ENCODE results near the gene GPR151.
"Not testable (repeated sequence)": the region's sequence is repeated elsewhere in the genome, so short reads cannot be mapped to it uniquely, and the experiment has no call there.

Gene GPR151

GRCh38 chr5:146516151-146516475 is at the start of gene GPR151:
Gene GPR151, minus strand, starts transcription at chr5:146516190. Its CDS starts 77 bp downstream, at chr5:146516113.
- DNase-seq: no peak

DNA sequence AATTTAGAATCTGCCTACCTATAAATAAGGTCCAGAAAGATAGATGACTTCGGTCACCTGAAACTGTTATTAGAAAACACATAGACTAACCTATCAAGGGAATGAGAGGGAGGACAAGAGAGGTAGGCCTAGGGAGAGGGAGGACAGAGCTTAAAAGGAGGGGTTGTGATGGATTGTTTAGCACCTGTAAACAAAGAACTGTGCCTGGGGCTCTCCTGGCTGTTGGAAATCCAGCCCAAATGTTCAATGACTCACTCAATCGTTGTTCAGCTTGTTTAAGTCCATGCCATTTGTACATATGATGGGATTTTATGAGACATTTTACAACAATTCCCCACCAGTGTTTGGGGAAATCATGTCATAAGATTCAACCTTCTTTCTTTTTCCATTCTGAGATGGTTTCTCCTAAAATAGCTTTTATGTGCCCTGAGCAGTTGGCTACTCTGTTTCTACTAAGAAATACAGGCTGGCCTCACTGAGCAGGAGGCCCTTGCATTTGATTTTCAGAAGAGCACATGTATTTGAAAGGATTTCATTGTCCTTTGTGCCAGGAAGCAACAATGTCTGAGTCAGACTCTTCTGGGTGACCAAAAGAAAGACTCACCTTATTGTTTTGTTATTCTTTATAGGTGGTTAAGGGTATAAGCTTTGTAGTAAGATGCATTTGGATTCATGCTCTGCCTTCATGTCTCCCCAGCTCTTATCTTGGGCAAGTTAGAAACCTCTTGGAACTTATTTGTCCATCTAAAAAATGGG is 48.2 kb upstream of the GPR151 start:
- no peak for DNase-seq

DNA sequence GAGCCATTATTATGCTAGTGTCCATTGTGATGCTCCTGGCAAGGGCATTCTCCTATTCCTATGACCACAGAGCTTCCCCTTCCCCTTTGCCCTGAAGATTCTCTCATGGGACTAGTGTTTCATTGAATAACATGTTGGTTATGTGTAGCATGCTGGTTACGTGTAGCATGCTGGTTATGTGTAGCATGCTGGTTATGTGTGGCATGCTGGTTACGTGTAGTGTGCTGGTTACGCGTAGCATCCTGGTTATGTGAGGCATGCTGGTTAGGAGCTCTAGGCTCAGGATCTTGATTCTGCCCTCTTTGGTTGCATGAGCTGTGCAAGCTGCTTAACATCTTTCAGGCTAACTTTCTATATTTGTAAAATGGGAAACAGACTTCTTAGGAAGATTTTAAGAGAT is 46.5 kb upstream of the GPR151 start:
- DNase-seq: no peak

DNA sequence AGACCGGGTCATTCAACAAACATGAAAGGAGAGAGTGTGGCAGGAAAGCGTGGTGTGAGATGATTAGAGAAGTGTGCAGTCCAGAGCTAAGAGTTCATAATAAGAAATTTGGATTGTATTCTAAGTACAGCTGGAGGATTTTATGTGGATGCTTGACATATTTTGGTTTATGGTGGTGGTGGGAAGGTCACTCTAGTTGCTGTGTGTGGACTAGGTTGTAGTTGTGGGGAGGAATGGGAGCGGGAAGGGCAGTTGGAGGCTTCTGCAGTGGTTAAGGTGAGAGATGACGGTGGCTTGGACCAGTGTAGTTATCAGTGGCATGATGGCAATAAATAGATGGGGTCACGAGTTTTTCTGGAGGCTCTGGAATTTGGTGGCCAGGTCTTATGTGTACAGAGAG is 45.7 kb upstream of the GPR151 start:
- DNase-seq: no peak

- DNase-seq: no peak
Measured at GRCh38 chr5:146560205-146560812, 44.3 kb upstream of the GPR151 start.

DNA sequence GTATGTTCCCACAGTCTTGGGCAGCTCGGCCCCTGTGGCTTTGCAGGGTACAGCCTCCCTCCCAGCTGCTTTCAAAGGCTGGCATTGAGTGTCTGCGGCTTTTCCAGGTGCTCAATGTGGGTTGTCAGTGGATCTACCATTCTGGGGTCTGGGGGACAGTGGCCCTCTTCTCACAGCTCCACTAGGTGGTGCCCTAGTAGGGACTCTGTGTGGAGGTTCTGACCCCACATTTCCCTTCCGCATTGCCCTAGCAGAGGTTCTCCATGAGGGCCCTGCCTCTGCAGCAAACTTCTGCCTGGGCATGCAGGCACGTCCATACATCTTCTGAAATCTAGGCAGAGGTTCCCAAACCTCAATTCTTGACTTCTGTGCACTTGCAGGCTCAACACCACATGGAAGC is 40.9 kb upstream of the GPR151 start:
- not testable (repeated sequence) for DNase-seq

DNA sequence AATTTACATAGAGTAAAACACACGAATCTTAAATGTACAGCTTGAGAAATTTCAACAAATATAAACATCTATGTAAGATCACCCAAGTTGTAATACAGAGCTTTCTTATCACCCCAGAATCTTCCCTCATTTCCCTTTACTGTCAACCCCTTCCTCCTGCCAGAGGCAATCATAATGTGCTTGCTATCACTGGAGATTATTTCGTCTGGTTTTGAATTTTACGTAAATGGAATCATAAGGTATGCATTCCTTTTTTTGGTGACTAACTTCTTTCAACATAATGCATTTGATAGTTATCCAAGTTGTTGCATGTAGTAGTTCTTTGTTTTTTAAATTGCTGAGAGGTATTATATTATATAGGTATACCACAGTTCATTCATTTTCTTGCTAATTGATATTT is 37.5 kb upstream of the GPR151 start:
- DNase-seq: no peak

DNA sequence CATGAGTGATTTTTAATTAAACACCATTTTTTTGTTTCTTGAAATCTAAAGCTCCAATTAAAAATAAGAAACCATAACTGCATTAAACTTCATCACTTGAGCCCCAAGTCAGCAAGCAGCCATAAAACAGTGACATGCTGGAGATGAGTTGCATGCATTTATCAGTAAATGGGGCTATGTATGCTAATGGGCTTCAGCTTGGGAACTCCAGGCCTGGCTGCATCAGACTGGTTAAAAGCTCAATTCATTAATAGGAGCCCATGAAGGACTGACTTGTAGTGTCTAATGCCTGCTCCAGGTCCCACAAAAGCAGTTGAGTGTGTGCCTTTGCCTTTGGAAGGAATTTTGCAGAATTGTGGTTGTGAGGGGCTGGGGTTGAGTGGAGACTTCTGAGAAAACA is 33.6 kb upstream of the GPR151 start:
- no peak for DNase-seq

DNA sequence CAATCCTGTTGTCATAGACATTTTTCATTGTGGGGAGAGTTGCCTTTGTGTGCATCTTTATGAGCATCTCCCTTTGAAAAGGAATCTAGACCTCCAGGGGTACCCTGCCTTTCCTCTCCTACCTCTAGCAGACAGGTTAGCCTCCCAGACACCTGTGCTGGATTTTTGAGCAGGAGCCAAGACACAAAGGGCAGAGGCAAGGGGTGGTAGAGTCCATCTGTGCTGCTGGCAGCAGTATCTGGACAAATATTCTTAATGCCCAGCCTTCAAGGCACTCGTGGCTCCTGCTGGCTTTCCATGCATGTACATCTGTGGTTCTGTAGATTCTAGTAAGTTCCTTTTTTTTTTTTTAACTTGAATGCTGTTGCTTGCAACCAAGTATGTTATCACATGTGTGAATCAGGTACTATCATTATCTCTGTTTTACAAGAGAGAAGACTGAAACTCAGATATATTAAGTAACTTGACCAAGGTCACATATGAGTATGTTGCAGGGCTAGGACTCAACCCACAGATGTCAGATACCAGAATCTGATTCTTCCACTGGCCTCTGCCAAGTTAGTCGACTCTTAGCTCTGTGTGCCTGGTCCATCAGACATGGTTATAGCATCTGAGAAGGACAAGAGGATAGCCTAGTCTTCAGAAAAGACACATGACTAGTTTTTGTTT is 32.9 kb upstream of the GPR151 start:
- DNase-seq: no peak

DNA sequence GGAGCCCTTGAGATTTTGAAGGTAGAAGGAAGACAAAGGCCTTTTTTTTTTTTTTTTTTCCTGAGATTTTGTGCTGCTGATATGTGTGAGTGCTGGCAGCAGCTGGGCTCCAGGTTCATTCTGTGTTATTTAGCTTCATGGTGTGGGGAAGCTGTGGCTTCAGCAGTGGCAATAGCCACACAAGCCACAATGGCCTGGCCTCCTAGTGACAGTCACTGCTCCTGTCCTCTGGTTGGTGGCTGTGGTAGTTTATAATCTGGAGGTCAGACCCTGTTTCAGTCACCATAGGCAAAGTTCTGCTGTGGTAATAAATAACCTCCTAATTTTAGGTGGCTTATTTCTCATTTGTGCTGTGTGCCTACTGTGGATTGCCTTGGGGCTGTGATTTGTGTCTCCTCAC is 28.2 kb upstream of the GPR151 start:
- DNase-seq: no peak

GRCh38 chr5:146541958-146542849 is 26.2 kb upstream of the GPR151 start:
- peak; percentile 47 to 67 for DNase-seq

DNA sequence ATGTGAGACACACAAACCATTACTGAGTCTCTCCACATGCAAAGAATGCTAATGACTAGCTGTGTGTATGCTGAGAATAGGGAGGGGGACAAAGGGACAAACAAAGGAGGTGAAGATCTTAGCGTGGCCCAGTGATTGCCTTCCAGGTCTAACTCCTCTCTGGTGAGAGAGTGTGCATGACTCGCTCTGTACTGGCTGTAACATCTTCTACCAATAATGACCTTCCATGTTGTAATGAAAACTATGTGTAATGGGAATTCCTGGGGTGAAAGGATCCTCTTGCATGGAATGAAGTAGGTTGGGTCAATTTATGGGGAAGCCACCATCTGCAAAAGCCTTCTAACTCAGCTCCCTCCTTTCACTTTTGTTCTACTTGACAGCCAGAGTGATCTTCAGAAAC is 24.4 kb upstream of the GPR151 start:
- no peak for DNase-seq

DNA sequence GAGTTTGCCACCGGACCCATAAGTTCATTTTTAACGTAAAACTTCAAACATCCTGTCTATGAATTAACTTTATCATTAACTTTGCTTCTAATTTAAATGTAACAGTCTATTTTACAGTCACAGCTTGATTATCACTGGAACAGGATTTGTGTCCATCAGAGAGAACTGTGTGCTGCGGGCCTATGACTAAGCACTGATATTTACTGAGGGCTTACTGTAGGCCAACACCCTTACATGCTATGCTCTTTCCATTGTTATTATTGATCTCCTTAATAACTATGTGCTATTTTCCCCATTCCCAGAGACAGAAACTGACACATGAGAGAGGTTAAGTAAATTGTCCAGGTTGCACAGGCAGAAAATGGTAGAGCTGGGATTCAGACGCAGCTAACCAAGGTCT is 24.0 kb upstream of the GPR151 start:
- no peak for DNase-seq

DNA sequence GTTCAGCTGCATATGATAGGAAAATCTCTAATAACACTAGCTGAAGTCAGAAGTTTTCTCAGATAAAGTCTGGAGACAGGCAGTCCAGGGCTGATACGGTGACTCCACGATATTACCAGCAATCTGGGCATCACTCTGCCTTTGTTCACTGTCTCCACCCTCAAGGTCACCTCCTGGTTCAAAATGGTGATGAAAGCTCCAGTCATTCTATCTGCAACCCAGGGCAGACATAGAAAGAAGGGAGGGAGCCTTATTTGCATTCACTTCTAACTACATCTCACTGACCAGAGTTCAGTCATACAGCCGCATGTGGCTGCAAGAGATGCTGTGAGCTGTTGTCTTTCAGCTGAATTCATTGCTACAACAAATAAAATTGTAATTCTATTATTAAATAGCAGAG is 22.4 kb upstream of the GPR151 start:
- no peak for DNase-seq

DNA sequence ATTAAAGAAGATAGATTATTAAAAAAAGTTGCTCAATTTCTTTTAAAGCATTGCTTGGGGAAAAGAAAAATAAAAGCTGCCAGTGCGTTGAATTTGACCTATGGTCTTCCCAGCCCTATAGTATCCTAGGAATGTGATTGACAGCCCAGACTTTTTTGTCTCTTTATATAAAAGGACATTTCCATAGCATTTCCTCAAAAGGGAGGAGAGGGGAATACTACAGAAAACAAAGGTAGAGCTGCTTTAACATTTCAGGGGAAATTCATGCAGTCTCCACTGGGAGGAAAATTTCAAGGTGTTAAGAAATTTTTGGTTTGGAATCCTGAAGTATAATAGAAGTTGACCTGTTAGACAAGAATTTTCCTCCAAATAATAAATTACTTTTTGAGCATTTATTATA is 17.9 kb upstream of the GPR151 start:
- no peak for DNase-seq

- peak; percentile 55 to 74 for DNase-seq
Measured at GRCh38 chr5:146533260-146533857, 17.4 kb upstream of the GPR151 start.

GRCh38 chr5:146529984-146530383 is 14.0 kb upstream of the GPR151 start:
- DNase-seq: no peak

- DNase-seq: no peak
Measured at GRCh38 chr5:146528236-146528635, 12.2 kb upstream of the GPR151 start.

DNA sequence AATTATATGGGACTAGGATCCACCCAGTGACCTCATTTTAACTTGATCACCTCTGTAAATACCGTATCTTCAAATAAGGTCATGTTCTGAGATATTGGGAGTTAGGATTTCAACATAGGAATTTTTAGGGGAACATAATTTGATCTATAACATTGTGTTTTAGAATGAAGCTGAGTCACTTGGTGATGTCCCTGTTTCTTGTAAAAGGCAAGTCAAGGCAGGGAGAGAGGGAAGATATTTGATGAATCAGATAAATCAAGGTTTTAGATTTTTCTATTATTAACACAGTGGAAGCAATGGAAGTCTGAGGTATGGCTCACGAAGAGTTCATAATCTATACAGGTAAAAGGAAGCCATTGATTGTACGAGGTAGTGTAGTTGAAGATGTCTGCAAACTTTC is 11.8 kb upstream of the GPR151 start:
- no peak for DNase-seq

- no peak for DNase-seq
Measured at GRCh38 chr5:146523698-146524097, 7.7 kb upstream of the GPR151 start.

DNA sequence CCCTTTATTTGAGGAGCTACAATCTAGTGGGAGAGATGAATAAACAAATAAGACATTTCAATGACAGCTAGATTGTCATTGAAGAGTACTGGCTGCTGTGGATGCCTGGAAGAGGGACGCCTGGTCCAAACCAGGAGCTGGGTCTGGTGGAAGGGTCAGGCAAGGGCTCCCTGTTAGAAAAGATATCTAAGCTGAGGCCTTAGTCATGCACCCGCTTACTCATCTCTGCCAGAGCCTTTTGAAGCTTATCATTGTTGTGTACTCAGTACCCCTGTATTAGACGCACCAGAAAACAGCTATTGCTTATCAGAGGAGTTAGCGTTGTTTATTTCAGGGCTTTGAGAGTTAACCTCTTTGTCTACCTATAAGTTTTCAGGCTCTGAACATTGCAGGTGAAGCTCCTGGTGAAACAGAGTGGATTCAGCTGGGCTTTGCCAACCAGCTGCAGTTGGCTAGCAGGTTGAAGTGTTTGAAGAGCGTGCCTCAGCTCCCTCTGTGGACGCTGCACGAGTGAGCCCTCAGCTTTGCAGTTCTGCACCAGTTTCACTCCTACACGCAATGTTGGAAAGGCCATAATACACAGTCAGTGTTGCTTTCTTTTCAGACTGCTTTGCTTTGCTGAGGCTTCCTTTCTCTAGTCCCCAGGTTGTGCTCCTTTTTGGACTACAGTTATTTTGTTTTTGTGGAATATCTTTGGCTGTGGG is 5.6 kb upstream of the GPR151 start:
- no peak for DNase-seq

DNA sequence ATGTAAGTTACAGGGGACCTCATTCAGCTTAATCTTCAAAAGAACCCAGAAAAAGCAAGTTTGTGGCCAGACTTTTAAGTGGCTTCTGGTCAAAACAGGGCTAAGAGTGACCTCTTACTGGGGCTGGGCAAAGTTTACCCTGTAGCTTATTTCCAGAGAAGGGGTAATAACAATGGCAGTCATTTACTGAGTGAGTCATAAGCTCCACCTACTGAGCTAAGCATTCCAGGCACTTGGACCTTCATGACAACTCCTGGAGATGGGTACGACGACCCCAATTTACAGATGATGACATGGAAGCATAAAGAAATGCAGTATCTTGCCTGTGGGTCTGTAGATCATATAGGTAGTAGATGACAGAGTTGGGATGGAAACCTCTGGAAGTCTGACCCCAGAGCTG is 4.7 kb upstream of the GPR151 start:
- DNase-seq: no peak
